NCI-H226 (cell line): ENCODE measurements around the gene VPS26C.
A peak's percentile ranks its signal among the peaks of the same experiment; 100 is the strongest.

Source experiments
- DNase-seq: peaks from one replicate; pipeline ENCODE4 v3.0.0-alpha.2; 2015

The VPS26C gene

GRCh38 chr21:37263827-37264600 lies 3.1 kb downstream of the VPS26C start:
- peak; percentile 4 for DNase-seq

- no peak for DNase-seq
These were observed 7.7 kb downstream of the VPS26C start for GRCh38 chr21:37259426-37259825.

- DNase-seq, result peak; percentile 84
These were observed 8.9 kb downstream of the VPS26C start for GRCh38 chr21:37257967-37258877.

- DNase-seq, result no peak
These were observed 9.6 kb downstream of the VPS26C start for GRCh38 chr21:37257511-37257966.

- no peak for DNase-seq
These were observed 13.1 kb downstream of the VPS26C start for GRCh38 chr21:37253991-37254390.

- no peak for DNase-seq
These were observed 15.9 kb downstream of the VPS26C start for GRCh38 chr21:37251294-37251634.

GRCh38 chr21:37249112-37249904 lies 17.8 kb downstream of the VPS26C start:
- DNase-seq, result no peak

- no peak for DNase-seq
These were observed 18.8 kb downstream of the VPS26C start for GRCh38 chr21:37248298-37248697.

- no peak for DNase-seq
These were observed 22.0 kb downstream of the VPS26C start for GRCh38 chr21:37245151-37245550.

GRCh38 chr21:37244501-37245095 lies 22.5 kb downstream of the VPS26C start:
- DNase-seq, result no peak

GRCh38 chr21:37243961-37244360 lies 23.2 kb downstream of the VPS26C start:
- no peak for DNase-seq

GRCh38 chr21:37241426-37241825 lies 25.7 kb downstream of the VPS26C start:
- no peak for DNase-seq

- no peak for DNase-seq
These were observed 26.2 kb downstream of the VPS26C start for GRCh38 chr21:37240978-37241377.

GRCh38 chr21:37237764-37238163 lies 29.4 kb downstream of the VPS26C start:
- DNase-seq, result no peak

GRCh38 chr21:37237346-37237745 lies 29.8 kb downstream of the VPS26C start:
- no peak for DNase-seq

GRCh38 chr21:37233551-37234146 lies 33.5 kb downstream of the VPS26C start:
- DNase-seq, result no peak

- no peak for DNase-seq
These were observed 34.7 kb downstream of the VPS26C start for GRCh38 chr21:37232274-37233018.

- no peak for DNase-seq
These were observed 35.5 kb downstream of the VPS26C start for GRCh38 chr21:37231671-37232070.

- no peak for DNase-seq
These were observed 35.9 kb downstream of the VPS26C start for GRCh38 chr21:37231249-37231645.

GRCh38 chr21:37230632-37231248 lies 36.4 kb downstream of the VPS26C start:
- no peak for DNase-seq

- DNase-seq, result no peak
These were observed 39.1 kb downstream of the VPS26C start for GRCh38 chr21:37228003-37228400.
